K562 (cell line): ENCODE data around the gene IL1R1. TPM values are rescaled to one million over a fixed set of nuclear protein-coding genes. Genes with fewer than 3 reads are reported as not detected.

ENCODE experiments used
- ATAC-seq: fragments of 200-7000 bp; cut with Tn5 transposase; 3 replicates; pipeline ENCODE4 v1.9.1; 2020; ENCODE audit warnings: moderate library complexity
- BruUV-seq: library from RNA; stranded (reverse); fragments of 400-500 nt; replicated peaks from 2 replicates; lab custom pipeline; 2021; lab: Mats Ljungman, UMichigan
- CTCF ChIA-PET: fragments of 300-600 bp; formaldehyde crosslinking; extraction: SDS; loops from one replicate; lab custom pipeline; 2021; ENCODE audit warnings: low intra/inter-chr PET ratio; lab: Yijun Ruan, JAX
- POLR2A ChIA-PET: fragments of 300-600, 350-650 bp; sonication (Branson Sonifier 250); formaldehyde crosslinking; extraction: SDS; loops from one replicate; lab custom pipeline; 2021; ENCODE audit warnings: antibody characterized with exemption, inconsistent platforms; lab: Yijun Ruan, JAX
- DNase-seq, 4 experiments: peaks; one replicate each; pipeline versions ENCODE4 v3.0.0 to v3.0.0-alpha.2; 2011 to 2018; ENCODE audit warnings: low spot score in 3 of 4, mixed read lengths in 3 of 4; ENCODE audit errors: extremely low read depth in 1 of 4
- FAIRE-seq: peaks from 2 replicates; lab custom pipeline; 2011; peaks lifted over from hg19 to GRCh38; lab: Jason Lieb, UNC
- H2AFZ ChIP-seq: 2 replicates; pipeline ENCODE4 v1.6.0; 2011; ENCODE audit warnings: low read depth, low read length, control low read depth, inconsistent platforms
- H3K27ac ChIP-seq: fragments of 200-600 bp; 3 replicates; pipeline ENCODE4 v1.8.0; 2011; ENCODE audit warnings: low read depth, mild to moderate bottlenecking, control low read depth, inconsistent platforms, low read length, moderate library complexity, mixed read lengths; ENCODE audit errors: extremely low read depth
- H3K27me3 ChIP-seq, 2 experiments: fragments of 300-600 bp in 1 of 2; 2 replicates in 1 of 2; 3 replicates in 1 of 2; pipeline versions ENCODE4 v1.6.0 to v1.8.0; 2011; ENCODE audit warnings: inconsistent platforms in 2 of 2, low read length in 2 of 2, mild to moderate bottlenecking in 1 of 2, mixed read lengths in 1 of 2, moderate library complexity in 1 of 2; ENCODE audit not compliant: control insufficient read depth in 2 of 2, insufficient read depth in 2 of 2
- H3K36me3 ChIP-seq: fragments of 300-600 bp; 3 replicates; pipeline ENCODE4 v1.8.0; 2011; ENCODE audit warnings: mild to moderate bottlenecking, low read length, inconsistent platforms; ENCODE audit not compliant: control insufficient read depth, insufficient read depth
- H3K4me1 ChIP-seq, 2 experiments: fragments of 200-600 bp in 1 of 2; replicated peaks in 1 of 2; 2 replicates in 1 of 2; 3 replicates in 1 of 2; pipeline versions ENCODE4 v1.5.1 to v1.8.0; 2011; ENCODE audit warnings: inconsistent platforms in 2 of 2, low read length in 2 of 2, mild to moderate bottlenecking in 1 of 2, mixed read lengths in 1 of 2, moderate library complexity in 1 of 2; ENCODE audit not compliant: control insufficient read depth in 2 of 2, insufficient read depth in 2 of 2
- H3K4me2 ChIP-seq: 2 replicates; pipeline ENCODE4 v1.6.1; 2011; ENCODE audit warnings: low read length, control low read depth, inconsistent platforms, mixed read lengths; ENCODE audit not compliant: insufficient read depth
- H3K4me3 ChIP-seq: fragments of 200-600 bp; sonication (generic), shearing (Covaris generic); 2 replicates; pipeline ENCODE4 v1.5.1; 2016; ENCODE audit warnings: control low read depth, inconsistent platforms
- H3K79me2 ChIP-seq: fragments of 200-600 bp; 3 replicates; pipeline ENCODE4 v1.8.0; 2011; ENCODE audit warnings: low read length, inconsistent platforms; ENCODE audit not compliant: control insufficient read depth, insufficient read depth
- H3K9ac ChIP-seq, 2 experiments: 2 replicates each; pipeline versions ENCODE4 v1.6.0 to v1.6.1; 2011; ENCODE audit warnings: low read depth in 2 of 2, low read length in 2 of 2, control low read depth in 1 of 2, inconsistent platforms in 1 of 2, mild to moderate bottlenecking in 1 of 2, mixed read lengths in 1 of 2; ENCODE audit not compliant: insufficient read depth in 1 of 2
- H3K9me1 ChIP-seq: one replicate; pipeline ENCODE4 v1.6.0; 2011; ENCODE audit warnings: inconsistent platforms, mild to moderate bottlenecking, low read length, moderate library complexity; ENCODE audit not compliant: control insufficient read depth, insufficient read depth
- H3K9me3 ChIP-seq: replicated peaks from 2 replicates; pipeline ENCODE4 v1.5.1; 2011; ENCODE audit warnings: low read depth, low read length, inconsistent platforms; ENCODE audit not compliant: control insufficient read depth, insufficient read depth
- H4K20me1 ChIP-seq: replicated peaks from 2 replicates; pipeline ENCODE4 v1.6.1; 2011; ENCODE audit warnings: low read length, inconsistent platforms, mixed read lengths; ENCODE audit not compliant: control insufficient read depth, insufficient read depth
- FOS ChIP-seq: IDR thresholded peaks from 3 replicates; pipeline ENCODE4 v1.6.1; 2011; ENCODE audit not compliant: insufficient read length; ENCODE audit errors: extremely low read depth
- KAT8 ChIP-seq: fragments of 450-650 bp; IDR thresholded peaks from 2 replicates; pipeline ENCODE4 v1.6.1; 2016; ENCODE audit warnings: low read depth, mild to moderate bottlenecking
- ZNF12 ChIP-seq: sonication (generic); formaldehyde crosslinking; IDR thresholded peaks from 2 replicates; pipeline ENCODE4 v1.4.0; 2020; ENCODE audit warnings: mild to moderate bottlenecking, missing genetic modification reagents
- ZNF175 ChIP-seq: fragments of 200-800 bp; sonication (Bioruptor generic); IDR thresholded peaks from 2 replicates; pipeline ENCODE4 v1.6.1; 2016; ENCODE audit warnings: low read depth, mild to moderate bottlenecking, missing genetic modification characterization, missing compliant biosample characterization
- ZNF197 ChIP-seq: fragments of 200-800 bp; sonication (Bioruptor generic); IDR thresholded peaks from 2 replicates; pipeline ENCODE4 v1.6.1; 2016; ENCODE audit warnings: low read depth, missing genetic modification characterization, missing compliant biosample characterization
- WGBS: fragments of 100-300 bp; shearing (Covaris generic); methylation state at CpG from one replicate; pipeline ENCODE4 v1.1.6; 2016; ENCODE audit warnings: low coverage, mixed read lengths; ENCODE audit not compliant: insufficient coverage; ENCODE audit errors: missing lambda C conversion rate; 5-methylcytosine and 5-hydroxymethylcytosine counted together
- in situ Hi-C: fragments of 300-500 bp; cut with MboI; formaldehyde crosslinking; loops from 4 replicates; pipeline ENCODE4 v1.15.0; 2018; ENCODE audit warnings: inconsistent platforms, mixed read lengths
- intact Hi-C: fragments of 100-400 bp; cut with micrococcal nuclease; formaldehyde crosslinking; loops from 2 replicates; pipeline ENCODE4 v1.14.2; 2022
- polyA plus RNA-seq, 8 experiments: library from polyadenylated mRNA; depleted of rRNA in 4 of 8; stranded (reverse) in 5 of 8; unstranded in 3 of 8; fragments of >200 nt; fragmentation: Nextera tagmentation in 2 of 8; fragmentation: Illumina TruSeq in 1 of 8; extraction: Ambion mirVana in 2 of 8; extraction: Trizol in 1 of 8; gene quantifications; 2 replicates each; pipeline versions ENCODE4 v1.2.1 to v1.2.3, GENCODE V29; 2011 to 2014; ENCODE audit warnings: inconsistent platforms in 1 of 8, missing spikeins in 1 of 8
- total RNA-seq, 7 experiments: library from RNA; depleted of rRNA in 6 of 7; stranded (reverse); fragments of >200 nt in 6 of 7; fragmentation: Illumina TruSeq in 2 of 7; extraction: Trizol in 2 of 7; gene quantifications; 2 replicates each; pipeline versions ENCODE4 v1.2.1 to v1.2.3, GENCODE V29; 2011 to 2021; ENCODE audit warnings: low replicate concordance in 1 of 7
- TF ChIP-seq, protein P1 (sequence below): fragments of 450-650 bp; IDR thresholded peaks from 2 replicates; pipeline ENCODE4 v1.6.1; 2017; ENCODE audit warnings: antibody characterized with exemption
- TF ChIP-seq, protein P2 (sequence below): fragments of 250-450 bp; sonication (Bioruptor Pico); IDR thresholded peaks from 2 replicates; pipeline ENCODE4 v1.5.0; 2021; ENCODE audit warnings: mild to moderate bottlenecking, moderate library complexity

The IL1R1 gene
- total and polyA plus RNA-seq, 9 of the 15 experiments (the other 6 are each of a cell fraction or from before 2014, with no cell fraction given), result 0.81 to 3.9 (median 1.6) TPM

DNA sequence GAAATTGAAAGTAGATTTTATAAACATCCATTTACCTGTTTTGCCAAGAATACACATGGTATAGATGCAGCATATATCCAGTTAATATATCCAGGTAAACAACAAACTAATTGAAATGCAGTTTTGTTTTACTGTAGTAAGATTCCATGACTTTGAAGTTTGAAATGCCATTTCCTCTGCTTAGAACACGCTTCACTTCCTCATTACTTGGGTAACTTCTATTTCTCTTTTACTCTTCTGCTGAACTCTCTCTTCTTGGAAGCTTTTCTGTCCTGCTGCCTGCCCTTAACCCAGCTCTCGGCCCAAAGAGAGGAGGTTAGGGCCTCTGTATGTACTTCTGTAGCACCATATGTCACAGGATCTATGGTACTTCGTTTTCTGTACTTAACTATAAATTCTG is 30.2 kb downstream of the IL1R1 start:
- H4K20me1 ChIP-seq, result no peaks in the 10 kb centered on the region
- DNase-seq (no peak), FAIRE-seq (no peak), ATAC-seq (no peak)
- no peak overlapping the region for H3K27ac ChIP-seq
- 16% methylated on average over 3 of the region's 3 CpGs for WGBS
- H3K36me3 ChIP-seq, result no peaks in the 10 kb centered on the region
- H3K4me3 ChIP-seq, result no peak overlapping the region
- CTCF ChIA-PET, result no interaction called here
- H3K9me1 ChIP-seq, result no peaks in the 10 kb centered on the region
- intact Hi-C loops (no loop called here), in situ Hi-C loops (no loop called here)
- H3K4me2 ChIP-seq, result no peak overlapping the region
- H3K79me2 ChIP-seq, result no peaks in the 10 kb centered on the region
- H3K27me3 ChIP-seq, result no peaks in the 10 kb centered on the region
- no TSS peak for BruUV-seq
- POLR2A ChIA-PET, result no interaction called here
- no peaks in the 10 kb centered on the region for H3K4me1 ChIP-seq
- no peak overlapping the region for H3K9ac ChIP-seq
- no peak overlapping the region for H2AFZ ChIP-seq
- TF ChIP-seq ZNF12 (CRISPR knock-in tag) (no peak), KAT8 (no peak), ZNF175 (no peak), ZNF197 (no peak), FOS (no peak)
- TF ChIP-seq, protein P1, sequence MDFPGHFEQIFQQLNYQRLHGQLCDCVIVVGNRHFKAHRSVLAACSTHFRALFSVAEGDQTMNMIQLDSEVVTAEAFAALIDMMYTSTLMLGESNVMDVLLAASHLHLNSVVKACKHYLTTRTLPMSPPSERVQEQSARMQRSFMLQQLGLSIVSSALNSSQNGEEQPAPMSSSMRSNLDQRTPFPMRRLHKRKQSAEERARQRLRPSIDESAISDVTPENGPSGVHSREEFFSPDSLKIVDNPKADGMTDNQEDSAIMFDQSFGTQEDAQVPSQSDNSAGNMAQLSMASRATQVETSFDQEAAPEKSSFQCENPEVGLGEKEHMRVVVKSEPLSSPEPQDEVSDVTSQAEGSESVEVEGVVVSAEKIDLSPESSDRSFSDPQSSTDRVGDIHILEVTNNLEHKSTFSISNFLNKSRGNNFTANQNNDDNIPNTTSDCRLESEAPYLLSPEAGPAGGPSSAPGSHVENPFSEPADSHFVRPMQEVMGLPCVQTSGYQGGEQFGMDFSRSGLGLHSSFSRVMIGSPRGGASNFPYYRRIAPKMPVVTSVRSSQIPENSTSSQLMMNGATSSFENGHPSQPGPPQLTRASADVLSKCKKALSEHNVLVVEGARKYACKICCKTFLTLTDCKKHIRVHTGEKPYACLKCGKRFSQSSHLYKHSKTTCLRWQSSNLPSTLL, result no peak
- TF ChIP-seq, protein P2, sequence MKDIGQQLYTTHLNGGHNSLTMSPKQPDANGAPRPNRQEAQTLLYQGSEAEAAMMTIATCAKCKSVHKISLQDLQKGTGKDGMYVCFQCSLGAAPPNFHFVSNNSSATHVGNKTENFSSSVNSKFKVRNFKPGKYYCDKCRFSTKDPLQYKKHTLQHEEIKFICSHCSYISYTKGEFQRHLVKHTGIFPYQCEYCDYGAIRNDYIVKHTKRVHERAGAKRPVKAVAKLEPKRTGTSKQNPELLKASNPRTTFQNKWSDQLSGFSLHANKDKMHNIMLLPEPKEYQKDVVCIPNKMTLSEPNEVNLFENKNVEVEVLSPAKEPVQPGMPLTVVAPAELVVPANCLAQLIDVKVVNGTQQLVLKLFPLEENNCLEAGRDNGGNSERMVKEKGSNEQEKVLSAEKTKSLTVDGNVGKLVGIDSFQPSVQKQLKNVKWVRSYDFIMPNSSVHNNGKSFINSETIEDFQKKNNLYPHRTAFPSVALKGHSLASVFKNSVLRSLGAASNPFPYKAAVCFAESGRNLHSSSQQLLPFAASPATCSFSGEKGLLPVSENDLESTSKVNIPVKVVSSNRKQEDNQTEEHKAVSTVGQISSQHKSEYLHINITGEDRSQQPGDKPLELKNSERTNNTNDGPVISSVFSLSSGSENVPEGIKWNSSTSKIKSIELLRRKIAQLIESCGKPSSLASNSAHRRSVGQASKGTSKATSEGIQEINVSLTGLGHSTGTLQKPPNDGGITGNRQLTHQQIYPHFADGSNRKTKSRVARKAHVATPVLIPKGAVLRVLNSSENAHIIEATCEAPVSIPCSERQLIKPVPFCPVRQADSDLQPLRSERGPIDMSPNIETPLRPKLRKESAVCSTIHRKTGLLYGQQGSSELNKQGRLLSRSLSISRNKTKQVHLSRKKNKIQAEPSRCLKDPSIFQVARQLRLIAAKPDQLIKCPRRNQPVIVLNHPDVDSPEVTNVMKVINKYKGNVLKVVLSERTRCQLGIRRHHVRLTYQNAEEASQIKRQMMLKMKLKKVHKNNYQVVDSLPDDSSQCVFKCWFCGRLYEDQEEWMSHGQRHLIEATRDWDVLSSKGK (CRISPR knock-in tag), result no peak
- H3K9me3 ChIP-seq, result no peaks in the 10 kb centered on the region
